K562 (cell line): ENCODE data around the gene RACGAP1. TPM values are rescaled to one million over a fixed set of nuclear protein-coding genes. Genes with fewer than 3 reads are reported as not detected.

ENCODE experiments used
- ATAC-seq: fragments of 200-7000 bp; cut with Tn5 transposase; 3 replicates; pipeline ENCODE4 v1.9.1; 2020; ENCODE audit warnings: moderate library complexity
- BruUV-seq: library from RNA; stranded (reverse); fragments of 400-500 nt; replicated peaks from 2 replicates; lab custom pipeline; 2021; lab: Mats Ljungman, UMichigan
- CTCF ChIA-PET: fragments of 300-600 bp; formaldehyde crosslinking; extraction: SDS; loops from one replicate; lab custom pipeline; 2021; ENCODE audit warnings: low intra/inter-chr PET ratio; lab: Yijun Ruan, JAX
- POLR2A ChIA-PET: fragments of 300-600, 350-650 bp; sonication (Branson Sonifier 250); formaldehyde crosslinking; extraction: SDS; loops from one replicate; lab custom pipeline; 2021; ENCODE audit warnings: antibody characterized with exemption, inconsistent platforms; lab: Yijun Ruan, JAX
- DNase-seq, 4 experiments: peaks; one replicate each; pipeline versions ENCODE4 v3.0.0 to v3.0.0-alpha.2; 2011 to 2018; ENCODE audit warnings: low spot score in 3 of 4, mixed read lengths in 3 of 4; ENCODE audit errors: extremely low read depth in 1 of 4
- FAIRE-seq: peaks from 2 replicates; lab custom pipeline; 2011; peaks lifted over from hg19 to GRCh38; lab: Jason Lieb, UNC
- H2AFZ ChIP-seq: 2 replicates; pipeline ENCODE4 v1.6.0; 2011; ENCODE audit warnings: low read depth, low read length, control low read depth, inconsistent platforms
- H3K27ac ChIP-seq: fragments of 200-600 bp; 3 replicates; pipeline ENCODE4 v1.8.0; 2011; ENCODE audit warnings: low read depth, mild to moderate bottlenecking, control low read depth, inconsistent platforms, low read length, moderate library complexity, mixed read lengths; ENCODE audit errors: extremely low read depth
- H3K27me3 ChIP-seq, 2 experiments: fragments of 300-600 bp in 1 of 2; 2 replicates in 1 of 2; 3 replicates in 1 of 2; pipeline versions ENCODE4 v1.6.0 to v1.8.0; 2011; ENCODE audit warnings: inconsistent platforms in 2 of 2, low read length in 2 of 2, mild to moderate bottlenecking in 1 of 2, mixed read lengths in 1 of 2, moderate library complexity in 1 of 2; ENCODE audit not compliant: control insufficient read depth in 2 of 2, insufficient read depth in 2 of 2
- H3K36me3 ChIP-seq: fragments of 300-600 bp; 3 replicates; pipeline ENCODE4 v1.8.0; 2011; ENCODE audit warnings: mild to moderate bottlenecking, low read length, inconsistent platforms; ENCODE audit not compliant: control insufficient read depth, insufficient read depth
- H3K4me1 ChIP-seq, 2 experiments: fragments of 200-600 bp in 1 of 2; replicated peaks in 1 of 2; 2 replicates in 1 of 2; 3 replicates in 1 of 2; pipeline versions ENCODE4 v1.5.1 to v1.8.0; 2011; ENCODE audit warnings: inconsistent platforms in 2 of 2, low read length in 2 of 2, mild to moderate bottlenecking in 1 of 2, mixed read lengths in 1 of 2, moderate library complexity in 1 of 2; ENCODE audit not compliant: control insufficient read depth in 2 of 2, insufficient read depth in 2 of 2
- H3K4me2 ChIP-seq: 2 replicates; pipeline ENCODE4 v1.6.1; 2011; ENCODE audit warnings: low read length, control low read depth, inconsistent platforms, mixed read lengths; ENCODE audit not compliant: insufficient read depth
- H3K4me3 ChIP-seq: fragments of 200-600 bp; sonication (generic), shearing (Covaris generic); 2 replicates; pipeline ENCODE4 v1.5.1; 2016; ENCODE audit warnings: control low read depth, inconsistent platforms
- H3K79me2 ChIP-seq: fragments of 200-600 bp; 3 replicates; pipeline ENCODE4 v1.8.0; 2011; ENCODE audit warnings: low read length, inconsistent platforms; ENCODE audit not compliant: control insufficient read depth, insufficient read depth
- H3K9ac ChIP-seq, 2 experiments: 2 replicates each; pipeline versions ENCODE4 v1.6.0 to v1.6.1; 2011; ENCODE audit warnings: low read depth in 2 of 2, low read length in 2 of 2, control low read depth in 1 of 2, inconsistent platforms in 1 of 2, mild to moderate bottlenecking in 1 of 2, mixed read lengths in 1 of 2; ENCODE audit not compliant: insufficient read depth in 1 of 2
- H3K9me1 ChIP-seq: one replicate; pipeline ENCODE4 v1.6.0; 2011; ENCODE audit warnings: inconsistent platforms, mild to moderate bottlenecking, low read length, moderate library complexity; ENCODE audit not compliant: control insufficient read depth, insufficient read depth
- H3K9me3 ChIP-seq: replicated peaks from 2 replicates; pipeline ENCODE4 v1.5.1; 2011; ENCODE audit warnings: low read depth, low read length, inconsistent platforms; ENCODE audit not compliant: control insufficient read depth, insufficient read depth
- H4K20me1 ChIP-seq: replicated peaks from 2 replicates; pipeline ENCODE4 v1.6.1; 2011; ENCODE audit warnings: low read length, inconsistent platforms, mixed read lengths; ENCODE audit not compliant: control insufficient read depth, insufficient read depth
- BCOR ChIP-seq: fragments of 450-650 bp; IDR thresholded peaks from 2 replicates; pipeline ENCODE4 v1.6.1; 2016
- WGBS: fragments of 100-300 bp; shearing (Covaris generic); methylation state at CpG from one replicate; pipeline ENCODE4 v1.1.6; 2016; ENCODE audit warnings: low coverage, mixed read lengths; ENCODE audit not compliant: insufficient coverage; ENCODE audit errors: missing lambda C conversion rate; 5-methylcytosine and 5-hydroxymethylcytosine counted together
- in situ Hi-C: fragments of 300-500 bp; cut with MboI; formaldehyde crosslinking; loops from 4 replicates; pipeline ENCODE4 v1.15.0; 2018; ENCODE audit warnings: inconsistent platforms, mixed read lengths
- intact Hi-C: fragments of 100-400 bp; cut with micrococcal nuclease; formaldehyde crosslinking; loops from 2 replicates; pipeline ENCODE4 v1.14.2; 2022
- polyA plus RNA-seq, 8 experiments: library from polyadenylated mRNA; depleted of rRNA in 4 of 8; stranded (reverse) in 5 of 8; unstranded in 3 of 8; fragments of >200 nt; fragmentation: Nextera tagmentation in 2 of 8; fragmentation: Illumina TruSeq in 1 of 8; extraction: Ambion mirVana in 2 of 8; extraction: Trizol in 1 of 8; gene quantifications; 2 replicates each; pipeline versions ENCODE4 v1.2.1 to v1.2.3, GENCODE V29; 2011 to 2014; ENCODE audit warnings: inconsistent platforms in 1 of 8, missing spikeins in 1 of 8
- total RNA-seq, 7 experiments: library from RNA; depleted of rRNA in 6 of 7; stranded (reverse); fragments of >200 nt in 6 of 7; fragmentation: Illumina TruSeq in 2 of 7; extraction: Trizol in 2 of 7; gene quantifications; 2 replicates each; pipeline versions ENCODE4 v1.2.1 to v1.2.3, GENCODE V29; 2011 to 2021; ENCODE audit warnings: low replicate concordance in 1 of 7
- TF ChIP-seq, protein P1 (sequence below): fragments of 450-650 bp; formaldehyde crosslinking; IDR thresholded peaks from 2 replicates; pipeline ENCODE4 v1.4.0; 2020; ENCODE audit warnings: mild to moderate bottlenecking, mixed read lengths
- TF ChIP-seq, protein P2 (sequence below): fragments of 250-450 bp; sonication (Bioruptor Pico); IDR thresholded peaks from 2 replicates; pipeline ENCODE4 v1.8.0; 2021; ENCODE audit warnings: moderate library complexity, mild to moderate bottlenecking, inconsistent platforms

Gene RACGAP1
- total and polyA plus RNA-seq, 9 of the 15 experiments (the other 6 are each of a cell fraction or from before 2014, with no cell fraction given): 56.4 to 92.9 (median 71.8) TPM

DNA sequence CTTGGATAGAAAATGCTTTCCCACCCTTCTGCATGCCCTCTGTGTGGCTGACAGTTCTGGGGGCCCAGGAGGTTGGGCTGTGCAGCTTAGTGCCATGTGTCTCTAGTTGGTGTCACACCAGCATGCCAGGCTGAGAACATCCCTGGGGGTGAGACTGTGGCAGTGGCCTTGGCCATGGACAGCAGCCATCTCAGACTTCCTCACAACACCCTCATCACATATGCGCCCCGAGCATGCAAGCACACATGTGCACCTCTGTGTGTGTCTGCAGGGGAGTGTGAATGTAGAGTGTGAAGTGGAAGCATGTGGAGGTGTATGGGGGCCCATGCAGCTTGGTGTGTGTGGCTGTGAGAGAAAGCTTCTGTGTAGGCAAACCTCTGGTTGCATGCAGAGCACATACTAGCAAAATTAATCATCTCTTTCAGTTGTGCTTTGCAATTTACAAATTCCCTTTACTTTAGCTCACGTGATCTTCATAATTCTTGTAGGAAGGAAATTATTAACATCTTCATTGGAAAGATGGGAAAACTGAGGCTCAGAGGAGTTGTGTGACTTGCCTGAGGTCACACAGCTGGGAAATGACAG, 40.5 kb upstream of the RACGAP1 start:
- Histone ChIP-seq H3K4me1 (peaks cover 7% of the 10 kb centered on the region in 2 experiments; a peak in 3 of 5 replicates), H3K27me3 (peaks cover 6 to 46% of the 10 kb centered on the region in 2 experiments; a peak in 4 of 5 replicates), H3K36me3 (no peaks in the 10 kb centered on the region), H2AFZ (no peak overlapping the region), H3K4me3 (no peak overlapping the region), H3K9ac (no peak overlapping the region), H3K79me2 (no peaks in the 10 kb centered on the region), H4K20me1 (peaks cover 2% of the 10 kb centered on the region; the same call in 1 of the 2 replicates), H3K9me3 (no peaks in the 10 kb centered on the region), H3K4me2 (no peak overlapping the region), H3K27ac (no peak overlapping the region), H3K9me1 (peaks cover 3% of the 10 kb centered on the region)
- intact Hi-C loops (no loop called here), in situ Hi-C loops (loop anchor here (5.0 kb wide), 2 partner anchors 94 to 199 kb away; partner anchors contain the start of gene AQP6)
- FAIRE-seq (no peak), ATAC-seq (no peak), DNase-seq (no peak)
- ChIA-PET POLR2A (interaction anchor here (0.6 to 1.7 kb wide), 4 partner anchors 19 to 360 kb away, joined by 3 to 6 read pairs (median 4); partner anchors contain the start of gene SMARCD1), CTCF (no interaction called here)
- TF ChIP-seq, protein P1, sequence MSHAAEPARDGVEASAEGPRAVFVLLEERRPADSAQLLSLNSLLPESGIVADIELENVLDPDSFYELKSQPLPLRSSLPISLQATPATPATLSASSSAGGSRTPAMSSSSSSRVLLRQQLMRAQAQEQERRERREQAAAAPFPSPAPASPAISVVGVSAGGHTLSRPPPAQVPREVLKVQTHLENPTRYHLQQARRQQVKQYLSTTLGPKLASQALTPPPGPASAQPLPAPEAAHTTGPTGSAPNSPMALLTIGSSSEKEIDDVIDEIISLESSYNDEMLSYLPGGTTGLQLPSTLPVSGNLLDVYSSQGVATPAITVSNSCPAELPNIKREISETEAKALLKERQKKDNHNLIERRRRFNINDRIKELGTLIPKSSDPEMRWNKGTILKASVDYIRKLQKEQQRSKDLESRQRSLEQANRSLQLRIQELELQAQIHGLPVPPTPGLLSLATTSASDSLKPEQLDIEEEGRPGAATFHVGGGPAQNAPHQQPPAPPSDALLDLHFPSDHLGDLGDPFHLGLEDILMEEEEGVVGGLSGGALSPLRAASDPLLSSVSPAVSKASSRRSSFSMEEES (CRISPR knock-in tag): peak; percentile 40
- peak; percentile 33; the same call in 1 of the 2 replicates for TF ChIP-seq BCOR
- TF ChIP-seq, protein P2, sequence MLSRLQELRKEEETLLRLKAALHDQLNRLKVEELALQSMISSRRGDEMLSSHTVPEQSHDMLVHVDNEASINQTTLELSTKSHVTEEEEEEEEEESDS (CRISPR knock-in tag): no peak
- WGBS: 0% methylated on average over 3 of the region's 3 CpGs
- no TSS peak for BruUV-seq
